Metanephros (tissue), 1 donor: Measurements from ENCODE around the gene COL15A1. TPM values are rescaled to one million over a fixed set of nuclear protein-coding genes. Genes with fewer than 3 reads are reported as not detected.

Experiments used
- total RNA-seq: library from RNA; depleted of rRNA; stranded (reverse); fragments of >200 nt; gene quantifications from one replicate; pipeline ENCODE4 v1.2.3, GENCODE V29; 2014

Gene COL15A1
- 107 TPM for total RNA-seq

GRCh38 chr9:98943682-98944056 lies at the start of gene COL15A1:
Gene COL15A1, plus strand, starts transcription at chr9:98943907. Its CDS starts 155 bp downstream, at chr9:98944062.

GRCh38 chr9:99104459-99105151 lies 160.9 kb downstream of the COL15A1 start, which contains the start of gene TGFBR1:
Gene TGFBR1, plus strand, starts transcription at chr9:99105113. Its CDS starts 93 bp downstream, at chr9:99105206.

Other genes starting within 250 kb of the COL15A1 start
- gene GABBR2, start 235.0 kb upstream of the COL15A1 start, total RNA-seq = 2.0 TPM
- gene ANKS6, start 147.4 kb upstream of the COL15A1 start, total RNA-seq = 18.0 TPM
- gene GALNT12, start 136.2 kb upstream of the COL15A1 start, total RNA-seq = 3.9 TPM
- gene TGFBR1, start 161.2 kb downstream of the COL15A1 start, total RNA-seq = 37.3 TPM